Sigmoid colon (tissue), 7 donors: Measurements from ENCODE around the gene SLC9A8. TPM values are rescaled to one million over a fixed set of nuclear protein-coding genes. Genes with fewer than 3 reads are reported as not detected.

ENCODE experiments used
- DNase-seq: peaks from one replicate; pipeline ENCODE4 v3.0.0-alpha.2; 2019
- H3K27ac ChIP-seq, 4 donors: fragments of 200-600 bp; sonication (generic); one replicate each; pipeline ENCODE4 v1.5.1; 2016 to 2019; ENCODE audit warnings: mild to moderate bottlenecking in 1 of 4
- H3K27me3 ChIP-seq, 3 donors: fragments of 200-600 bp; sonication (generic); one replicate each; pipeline ENCODE4 v1.5.1; 2019; ENCODE audit warnings: mild to moderate bottlenecking in 1 of 3
- H3K36me3 ChIP-seq, 4 donors: fragments of 200-600 bp; sonication (generic); one replicate each; pipeline ENCODE4 v1.5.1; 2016 to 2019
- H3K4me1 ChIP-seq, 4 donors: fragments of 200-600 bp; sonication (generic); one replicate each; pipeline ENCODE4 v1.5.1; 2017 to 2019
- H3K4me3 ChIP-seq, 4 donors: fragments of 200-600 bp; sonication (generic); one replicate each; pipeline ENCODE4 v1.5.1; 2017 to 2019; ENCODE audit warnings: mild to moderate bottlenecking in 2 of 4, moderate library complexity in 1 of 4
- H3K9me3 ChIP-seq, 4 donors: fragments of 200-600 bp in 3 of 4; sonication (generic) in 3 of 4; one replicate each; pipeline versions ENCODE4 v1.5.1 to v1.6.1; 2013 to 2019
- EP300 ChIP-seq, 4 donors: sonication (generic); formaldehyde crosslinking; IDR thresholded peaks; one replicate each; pipeline ENCODE4 v1.6.1; 2017; ENCODE audit warnings: antibody characterized with exemption in 4 of 4
- POLR2A ChIP-seq, 2 donors: fragments of 450-650 bp; IDR thresholded peaks; one replicate each; pipeline ENCODE4 v1.6.1; 2016; ENCODE audit warnings: antibody characterized with exemption in 2 of 2, mild to moderate bottlenecking in 2 of 2, moderate library complexity in 2 of 2
- POLR2AphosphoS5 ChIP-seq, 4 donors: sonication (generic); formaldehyde crosslinking; IDR thresholded peaks; one replicate each; pipeline ENCODE4 v1.6.1; 2017; ENCODE audit warnings: antibody characterized with exemption in 4 of 4
- WGBS, 2 donors: extraction: QIAGEN DNeasy Blood & Tissue Kit; methylation state at CpG; one replicate each; pipeline ENCODE4 v1.1.7; 2013; 5-methylcytosine and 5-hydroxymethylcytosine counted together
- intact Hi-C: fragments of 100-400 bp; cut with DNase I; formaldehyde crosslinking; loops from one replicate; pipeline ENCODE4 v1.15.1; 2023
- polyA plus RNA-seq, 3 donors: library from polyadenylated mRNA; stranded (reverse); fragments of 200-250 nt; gene quantifications; one replicate each; pipeline ENCODE4 v1.2.3, GENCODE V29; 2013
- total RNA-seq, 4 donors: library from RNA; depleted of rRNA; stranded (reverse); fragments of >200 nt; gene quantifications; one replicate each; pipeline ENCODE4 v1.1.0, GENCODE V29; 2016
- TF ChIP-seq, protein P1 (sequence below), 4 experiments: fragments of 450-650 bp in 3 of 4; fragments of 200-600 bp in 1 of 4; IDR thresholded peaks; one replicate each; pipeline ENCODE4 v1.5.1; 2016 to 2019; ENCODE audit warnings: antibody characterized with exemption in 4 of 4, mild to moderate bottlenecking in 3 of 4, moderate library complexity in 2 of 4
- donor health status: healthy with polysubstance abuse.
- donor health status: Bipolar disorder and iron deficiency.
- donor health status: healthy.

Gene SLC9A8
- total and polyA plus RNA-seq, 7 donors: 1.8 to 14.7 (median 5.7) TPM

DNA sequence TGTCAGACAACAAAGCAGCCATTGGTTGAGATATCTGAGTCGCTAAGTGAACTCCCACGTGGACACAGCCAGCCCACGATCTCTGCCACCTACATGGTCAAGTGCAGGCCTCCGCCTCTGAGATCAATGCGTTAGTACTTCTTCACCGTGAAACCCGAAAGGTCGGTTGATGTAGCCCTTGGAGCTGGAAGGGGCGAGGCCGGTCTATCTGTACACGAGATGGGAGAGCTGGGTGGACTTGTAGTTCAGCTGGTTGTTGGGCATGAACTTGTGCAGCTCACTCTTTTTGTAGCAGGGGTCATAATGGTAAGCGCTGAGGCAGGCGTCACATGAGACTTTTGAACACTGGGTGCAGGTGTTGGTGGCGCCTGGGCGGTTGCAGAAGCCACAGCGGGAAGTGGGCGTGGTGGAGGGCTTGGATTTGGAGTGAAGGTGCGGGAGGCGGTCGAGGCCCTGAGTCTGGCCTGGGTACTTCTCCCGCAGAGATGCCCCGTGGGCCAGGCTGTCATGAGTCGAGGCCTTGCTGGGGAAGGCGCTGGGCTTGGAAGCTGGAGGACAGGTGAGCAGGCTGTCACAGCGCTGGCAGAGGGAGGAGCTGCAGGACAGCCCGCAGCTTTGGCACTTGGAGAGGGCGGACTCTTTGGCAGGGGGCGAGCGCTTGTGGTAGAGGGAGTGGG lies 92.9 kb downstream of the SLC9A8 start:
- no peaks in the 10 kb centered on the region for H3K9me3 ChIP-seq
- DNase-seq: peak; percentile 61
- no peaks in the 10 kb centered on the region for H3K27me3 ChIP-seq
- H3K4me1 ChIP-seq: peaks cover 0 to 21% (median 13%) of the 10 kb centered on the region in 4 donors
- TF ChIP-seq, protein P1, sequence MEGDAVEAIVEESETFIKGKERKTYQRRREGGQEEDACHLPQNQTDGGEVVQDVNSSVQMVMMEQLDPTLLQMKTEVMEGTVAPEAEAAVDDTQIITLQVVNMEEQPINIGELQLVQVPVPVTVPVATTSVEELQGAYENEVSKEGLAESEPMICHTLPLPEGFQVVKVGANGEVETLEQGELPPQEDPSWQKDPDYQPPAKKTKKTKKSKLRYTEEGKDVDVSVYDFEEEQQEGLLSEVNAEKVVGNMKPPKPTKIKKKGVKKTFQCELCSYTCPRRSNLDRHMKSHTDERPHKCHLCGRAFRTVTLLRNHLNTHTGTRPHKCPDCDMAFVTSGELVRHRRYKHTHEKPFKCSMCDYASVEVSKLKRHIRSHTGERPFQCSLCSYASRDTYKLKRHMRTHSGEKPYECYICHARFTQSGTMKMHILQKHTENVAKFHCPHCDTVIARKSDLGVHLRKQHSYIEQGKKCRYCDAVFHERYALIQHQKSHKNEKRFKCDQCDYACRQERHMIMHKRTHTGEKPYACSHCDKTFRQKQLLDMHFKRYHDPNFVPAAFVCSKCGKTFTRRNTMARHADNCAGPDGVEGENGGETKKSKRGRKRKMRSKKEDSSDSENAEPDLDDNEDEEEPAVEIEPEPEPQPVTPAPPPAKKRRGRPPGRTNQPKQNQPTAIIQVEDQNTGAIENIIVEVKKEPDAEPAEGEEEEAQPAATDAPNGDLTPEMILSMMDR (IDR thresholded peaks at IDR 0.05): no peak
- TF ChIP-seq POLR2AphosphoS5 (IDR thresholded peaks at IDR 0.05) (no peak), EP300 (IDR thresholded peaks at IDR 0.05) (no peak), POLR2A (IDR thresholded peaks at IDR 0.05) (no peak)
- H3K36me3 ChIP-seq: peaks cover 0 to 69% (median 29%) of the 10 kb centered on the region in 4 donors
- WGBS, 2 donors: 96% methylated on average over 29 of the region's 29 CpGs
- intact Hi-C loops: no loop called here
- H3K27ac ChIP-seq: no peak overlapping the region
- no peak overlapping the region for H3K4me3 ChIP-seq

DNA sequence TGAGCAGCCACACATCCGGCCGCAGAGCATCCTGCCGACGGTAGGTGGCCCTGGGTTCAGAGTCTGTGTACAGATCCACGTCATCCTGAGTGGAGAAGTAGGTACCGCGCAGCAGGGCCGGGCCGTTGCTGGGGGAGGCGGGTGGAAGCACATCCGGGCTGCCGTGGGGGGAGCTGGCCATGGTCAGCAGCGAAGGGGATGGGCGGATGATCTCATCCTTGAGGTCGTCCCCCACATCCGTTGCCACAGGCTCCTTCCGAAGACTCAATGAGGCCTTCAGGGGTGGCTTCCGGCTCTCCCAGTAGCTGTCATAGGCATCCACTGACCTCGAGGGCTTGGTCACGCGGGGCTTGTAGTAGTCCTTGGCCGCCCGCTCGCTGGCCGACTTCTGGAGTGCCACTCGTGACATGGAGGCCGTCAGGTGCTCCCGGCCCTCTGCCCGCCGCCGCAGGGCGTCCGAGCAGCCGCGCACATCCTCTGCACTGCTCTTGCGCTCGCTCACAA lies 93.5 kb downstream of the SLC9A8 start:
- 94 to 96% methylated on average over 37 of the region's 37 CpGs for WGBS, 2 donors
- Histone ChIP-seq H3K27ac (no peak overlapping the region), H3K4me1 (peaks cover 0 to 18% (median 15%) of the 10 kb centered on the region in 4 donors), H3K27me3 (no peaks in the 10 kb centered on the region), H3K36me3 (peaks cover 0 to 69% (median 29%) of the 10 kb centered on the region in 4 donors), H3K9me3 (no peaks in the 10 kb centered on the region), H3K4me3 (no peak overlapping the region)
- TF ChIP-seq EP300 (IDR thresholded peaks at IDR 0.05) (no peak), POLR2A (IDR thresholded peaks at IDR 0.05) (no peak), POLR2AphosphoS5 (IDR thresholded peaks at IDR 0.05) (no peak)
- TF ChIP-seq, protein P1 (IDR thresholded peaks at IDR 0.05): no peak
- intact Hi-C loops: no loop called here
- DNase-seq: peak; percentile 56

DNA sequence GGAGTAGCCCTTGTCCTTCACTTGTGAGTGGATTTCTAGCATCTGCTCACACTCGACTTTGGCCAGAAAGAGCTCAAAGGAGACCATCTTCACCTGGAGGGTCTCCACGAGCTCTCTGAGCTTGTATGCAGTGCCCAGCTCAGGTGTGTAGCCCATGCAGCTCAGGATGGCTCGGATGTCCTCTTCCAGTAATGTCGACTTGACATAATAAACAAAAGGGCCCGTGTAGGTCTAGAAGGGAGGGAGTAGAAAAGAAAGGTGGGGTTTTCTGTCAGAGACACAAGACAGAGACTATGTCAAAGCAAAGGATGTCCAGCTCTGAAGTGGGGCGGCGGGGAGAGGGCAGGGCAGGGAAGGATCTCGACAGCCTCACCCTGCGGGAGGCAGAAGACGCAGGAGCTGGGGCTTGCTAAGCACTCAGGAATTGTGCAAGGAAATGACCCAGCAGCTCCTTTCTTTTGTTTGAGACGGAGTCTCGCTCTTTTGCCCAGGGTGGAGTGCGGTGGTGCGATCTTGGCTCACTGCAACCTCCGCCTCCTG lies 94.1 kb downstream of the SLC9A8 start:
- H3K4me1 ChIP-seq: peaks cover 0 to 13% (median 10%) of the 10 kb centered on the region in 4 donors
- H3K27ac ChIP-seq: no peak overlapping the region
- H3K4me3 ChIP-seq: no peak overlapping the region
- no peak for DNase-seq
- H3K27me3 ChIP-seq: no peaks in the 10 kb centered on the region
- intact Hi-C loops: no loop called here
- peaks cover 0 to 69% (median 29%) of the 10 kb centered on the region in 4 donors for H3K36me3 ChIP-seq
- WGBS, 2 donors: 94 to 95% methylated on average over 15 of the region's 15 CpGs
- no peaks in the 10 kb centered on the region for H3K9me3 ChIP-seq
- TF ChIP-seq POLR2A (IDR thresholded peaks at IDR 0.05) (no peak), POLR2AphosphoS5 (IDR thresholded peaks at IDR 0.05) (no peak), EP300 (IDR thresholded peaks at IDR 0.05) (no peak)
- TF ChIP-seq, protein P1 (IDR thresholded peaks at IDR 0.05): no peak

DNA sequence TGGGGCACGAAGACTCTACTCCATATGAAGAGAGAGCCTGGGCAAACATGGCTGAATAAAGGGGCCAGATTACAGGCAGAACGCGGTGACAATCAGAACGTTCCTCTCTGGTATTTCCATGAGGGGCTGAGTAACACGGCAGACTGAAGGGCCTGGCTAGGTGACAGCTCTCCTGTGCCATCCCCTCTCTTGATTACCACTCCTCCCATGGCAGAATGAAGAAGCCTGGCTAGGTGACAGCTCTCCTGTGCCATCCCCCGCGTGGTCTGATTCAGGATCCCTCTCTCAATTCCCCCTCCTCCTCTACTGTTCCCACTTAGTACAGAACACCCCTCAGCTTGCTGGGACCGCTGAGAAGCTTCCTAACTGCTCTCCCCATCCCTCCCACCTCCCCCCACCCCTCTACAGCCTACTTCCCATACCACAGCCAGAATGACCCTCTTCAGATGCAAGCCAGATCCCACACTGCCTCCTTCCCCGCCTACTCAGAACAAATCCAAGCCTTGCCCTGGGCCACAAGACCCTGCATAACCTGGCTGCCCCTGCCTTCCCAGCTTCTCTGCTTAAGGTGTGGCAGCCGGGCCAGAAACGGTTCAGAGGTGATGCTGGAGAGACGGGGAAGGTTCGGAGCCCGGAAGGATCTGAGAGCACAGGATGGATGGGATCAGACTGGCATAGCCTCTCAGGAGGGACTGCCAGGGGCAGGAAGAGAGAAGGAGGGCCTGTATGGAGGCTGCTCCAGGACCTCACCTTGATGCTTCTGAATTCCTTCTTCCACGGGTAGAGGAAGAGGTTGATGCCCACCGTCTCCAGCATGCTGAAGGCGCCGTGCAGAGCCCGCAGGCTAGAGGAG lies 95.0 kb downstream of the SLC9A8 start:
- no peak for DNase-seq
- H3K27me3 ChIP-seq: no peaks in the 10 kb centered on the region
- peaks cover 0 to 69% (median 29%) of the 10 kb centered on the region in 4 donors for H3K36me3 ChIP-seq
- WGBS, 2 donors: 92 to 95% methylated on average over 19 of the region's 19 CpGs
- H3K4me3 ChIP-seq: no peak overlapping the region
- peaks cover 0 to 14% (median 10%) of the 10 kb centered on the region in 4 donors for H3K4me1 ChIP-seq
- H3K27ac ChIP-seq: no peak overlapping the region
- no peaks in the 10 kb centered on the region for H3K9me3 ChIP-seq
- TF ChIP-seq POLR2A (IDR thresholded peaks at IDR 0.05): no peak
- TF ChIP-seq EP300 (IDR thresholded peaks at IDR 0.05): no peak
- TF ChIP-seq, protein P1 (IDR thresholded peaks at IDR 0.05): no peak
- no peak for TF ChIP-seq POLR2AphosphoS5 (IDR thresholded peaks at IDR 0.05)
- intact Hi-C loops: no loop called here
